ENCODE measurements around the gene TEK.
"Not testable (repeated sequence)": the region's sequence is repeated elsewhere in the genome, so short reads cannot be mapped to it uniquely, and the experiment has no call there.

TEK gene

DNA sequence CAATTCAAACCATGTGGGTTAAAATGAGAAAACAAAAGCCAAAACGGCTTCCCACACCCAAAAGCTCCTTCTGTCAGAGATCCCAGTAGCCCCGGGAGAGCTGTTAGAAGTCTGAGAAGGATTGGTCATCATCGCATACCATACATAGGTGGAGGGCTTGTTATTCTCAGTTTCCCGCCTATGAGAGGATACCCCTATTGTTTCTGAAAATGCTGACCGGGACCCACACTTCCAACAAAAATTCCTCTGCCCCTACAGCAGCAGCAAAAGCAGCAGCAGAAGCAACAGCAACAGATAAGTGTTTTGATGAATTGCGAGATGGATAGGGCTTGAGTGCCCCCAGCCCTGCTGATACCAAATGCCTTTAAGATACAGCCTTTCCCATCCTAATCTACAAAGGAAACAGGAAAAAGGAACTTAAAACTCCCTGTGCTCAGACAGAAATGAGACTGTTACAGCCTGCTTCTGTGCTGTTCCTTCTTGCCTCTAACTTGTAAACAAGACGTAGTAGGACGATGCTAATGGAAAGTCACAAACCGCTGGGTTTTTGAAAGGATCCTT, at the start of gene TEK:
TSS of gene TEK (plus strand) at position 245 of the 561 bp plus-strand sequence. CDS start 366 bp downstream, outside the sequence.
- no peak for DNase-seq (ENCODE audit: low spot score)

DNA sequence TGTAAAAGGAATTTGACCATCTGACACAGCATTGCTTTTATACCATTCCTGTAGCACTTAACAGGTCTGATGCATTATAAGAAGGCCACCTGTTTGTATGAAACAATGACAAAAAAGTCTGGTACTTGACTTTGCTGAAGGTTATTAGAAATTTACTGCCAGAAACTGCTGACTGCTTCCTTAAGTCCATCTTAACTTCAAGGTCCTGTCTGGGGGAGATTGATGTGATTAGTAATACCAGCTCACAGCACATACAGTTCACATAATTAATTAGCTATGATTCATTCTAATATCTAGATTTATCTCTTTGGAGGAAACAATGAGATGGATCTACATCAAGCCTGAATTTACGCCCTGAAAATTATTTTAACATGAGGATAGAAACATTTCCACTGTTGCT, 49.6 kb upstream of the TEK start:
- DNase-seq (ENCODE audit: low spot score): no peak

DNA sequence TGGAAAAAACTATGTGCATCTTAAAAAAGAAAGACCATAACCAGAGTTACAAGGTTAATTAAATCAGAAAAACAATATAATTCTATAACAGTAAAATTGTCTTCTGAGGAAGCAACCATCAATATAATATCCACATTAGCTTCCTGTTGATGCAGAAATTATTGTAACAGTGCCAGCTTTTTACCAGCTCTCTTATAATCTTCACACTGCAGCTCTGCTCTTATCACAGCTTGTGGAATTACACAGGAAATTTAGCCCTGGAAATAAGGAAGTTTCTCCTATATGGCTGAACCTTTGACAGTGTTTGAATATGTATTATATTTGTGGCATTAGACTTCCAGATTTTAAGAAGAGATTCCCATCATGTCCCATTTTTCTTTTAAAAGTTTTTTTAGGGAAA, 49.1 kb upstream of the TEK start:
- DNase-seq (ENCODE audit: low spot score): no peak

DNA sequence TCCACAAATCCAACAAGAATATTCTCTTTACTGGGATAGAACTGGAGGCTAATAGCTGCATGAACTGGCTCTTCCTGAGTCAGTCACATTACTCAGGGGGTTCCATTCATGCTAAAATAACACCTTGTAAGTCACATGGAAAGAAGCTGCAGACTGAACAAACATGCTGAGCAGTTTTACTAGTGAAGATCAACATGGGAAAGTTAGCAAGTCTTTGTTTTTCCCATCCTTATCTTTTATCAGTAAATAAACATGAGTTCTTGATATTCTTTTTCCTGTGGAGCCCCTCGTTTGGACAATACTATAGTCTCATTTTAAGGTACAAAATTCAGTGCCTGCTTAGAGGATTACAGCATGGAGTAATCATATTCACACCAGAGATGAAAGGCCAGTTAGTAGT, 43.7 kb upstream of the TEK start:
- no peak for DNase-seq (ENCODE audit: low spot score)

DNA sequence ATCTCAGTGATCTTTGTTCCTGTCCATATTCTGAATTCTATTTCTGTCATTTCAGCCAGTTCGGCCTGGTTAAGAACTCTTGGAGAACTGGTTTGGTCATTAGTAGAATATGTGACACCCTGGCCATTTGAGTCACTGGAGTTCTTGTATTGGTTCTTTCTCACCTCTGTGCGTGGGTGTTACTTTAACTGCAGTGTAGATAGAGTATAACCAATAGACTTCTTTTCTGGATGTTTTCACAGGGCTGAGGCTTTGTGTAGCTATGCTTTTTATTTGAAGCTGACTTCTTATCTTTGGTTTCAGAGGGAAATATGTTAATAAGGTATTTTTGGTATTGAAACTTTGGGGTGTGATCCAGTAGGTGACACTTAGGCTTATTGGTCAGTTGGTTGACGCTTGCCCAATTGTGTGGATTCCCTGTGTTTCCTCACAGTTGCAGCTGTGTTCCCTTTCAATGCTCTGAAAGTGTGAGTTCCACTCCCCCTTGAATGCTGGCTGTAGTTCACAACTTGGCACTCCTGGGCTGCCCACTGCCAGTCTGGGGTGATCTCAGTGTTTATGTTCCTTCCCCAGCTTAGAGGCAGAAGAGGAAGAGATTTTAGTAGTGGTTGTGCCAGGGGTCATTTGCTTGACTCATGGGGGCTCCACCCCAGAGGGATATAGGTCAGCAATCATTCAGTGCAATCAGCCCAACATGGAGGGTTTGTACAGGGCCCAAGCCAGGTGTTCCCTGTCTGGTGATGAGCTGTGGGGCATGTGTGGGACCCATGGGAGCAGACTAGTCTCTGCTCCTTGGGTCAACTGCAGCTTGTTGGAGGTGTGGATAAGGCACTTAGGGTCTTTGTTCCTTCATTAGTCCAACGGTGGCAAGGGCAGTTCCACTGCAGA, 34.9 kb upstream of the TEK start:
- DNase-seq (ENCODE audit: low spot score): no peak

DNA sequence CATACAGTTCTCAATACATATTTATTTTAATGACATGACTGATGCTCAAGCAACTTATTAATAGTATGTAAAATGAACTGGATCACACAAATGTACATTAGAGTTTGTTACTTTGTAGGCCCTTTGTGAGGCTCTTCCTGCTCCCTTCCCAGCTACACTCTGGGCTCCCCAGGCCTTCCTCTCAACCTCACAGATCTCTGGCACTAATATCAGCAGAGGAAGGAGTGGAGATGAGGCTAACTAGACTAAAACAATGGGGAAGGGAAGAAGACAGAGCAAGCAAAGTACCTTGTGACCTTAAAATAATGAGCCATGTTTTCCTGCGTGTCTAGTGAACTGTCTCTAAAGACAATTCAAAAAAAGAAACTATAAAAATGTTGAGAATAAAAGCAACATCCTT, 30.3 kb upstream of the TEK start:
- DNase-seq (ENCODE audit: low spot score): no peak

DNA sequence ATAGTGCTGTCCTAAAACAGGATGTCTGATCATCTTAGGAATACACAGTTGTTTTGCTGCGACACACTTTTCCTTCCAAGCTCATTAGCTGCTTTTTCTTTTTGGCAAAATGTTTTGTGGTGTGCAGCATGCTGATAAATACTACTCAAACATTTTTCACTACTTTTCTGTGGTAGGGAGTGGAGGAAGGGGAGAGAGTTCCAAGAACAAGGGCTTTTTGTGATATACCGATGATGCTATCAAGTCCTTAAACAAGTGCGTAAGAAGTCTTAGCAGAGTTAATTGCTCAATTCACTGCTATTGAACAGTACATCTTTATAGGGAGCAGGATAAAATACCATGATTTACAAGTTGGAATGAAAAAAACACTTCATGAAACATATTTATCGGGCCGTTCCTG, 23.6 kb upstream of the TEK start:
- DNase-seq (ENCODE audit: low spot score): no peak

DNA sequence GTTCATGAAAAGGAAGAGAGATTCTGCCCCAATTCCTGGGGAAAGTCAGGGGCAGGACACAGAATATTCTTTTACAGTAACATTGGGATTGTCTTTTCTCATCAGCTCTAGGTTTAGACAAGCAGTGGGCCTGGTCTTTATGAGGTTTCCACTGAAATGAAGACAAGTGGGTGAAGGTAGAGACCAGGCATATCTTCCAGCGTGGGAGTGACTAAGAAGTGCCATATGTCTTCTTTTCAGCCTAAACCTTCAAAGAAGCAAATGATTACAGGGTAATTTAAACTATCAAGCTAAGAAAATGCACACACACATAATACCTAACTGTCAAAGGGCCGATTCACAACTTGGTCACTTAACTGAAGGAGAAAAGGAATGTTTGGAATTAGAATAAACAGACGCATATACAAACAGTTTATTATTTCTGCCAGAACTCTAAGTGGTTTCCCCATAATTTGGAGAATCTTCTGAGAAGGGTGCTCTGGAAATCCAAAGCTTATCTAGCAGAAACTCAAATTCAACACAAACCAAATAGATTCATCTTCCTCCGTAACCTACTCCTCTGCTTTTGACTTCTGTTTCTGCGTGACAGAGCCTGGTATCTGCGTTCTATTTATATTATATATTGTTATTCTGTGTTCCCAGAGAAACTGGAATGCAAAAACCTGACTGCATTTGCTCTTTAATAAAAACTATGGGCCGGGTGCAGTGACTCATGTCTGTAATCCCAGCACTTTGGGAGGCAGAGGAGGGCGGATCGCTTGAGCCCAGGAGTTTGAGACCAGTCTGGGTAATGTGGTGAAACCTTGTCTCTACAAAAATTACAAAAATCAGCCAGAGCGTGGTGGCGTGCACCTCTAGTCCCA, 22.0 kb upstream of the TEK start:
- no peak for DNase-seq (ENCODE audit: low spot score)

DNA sequence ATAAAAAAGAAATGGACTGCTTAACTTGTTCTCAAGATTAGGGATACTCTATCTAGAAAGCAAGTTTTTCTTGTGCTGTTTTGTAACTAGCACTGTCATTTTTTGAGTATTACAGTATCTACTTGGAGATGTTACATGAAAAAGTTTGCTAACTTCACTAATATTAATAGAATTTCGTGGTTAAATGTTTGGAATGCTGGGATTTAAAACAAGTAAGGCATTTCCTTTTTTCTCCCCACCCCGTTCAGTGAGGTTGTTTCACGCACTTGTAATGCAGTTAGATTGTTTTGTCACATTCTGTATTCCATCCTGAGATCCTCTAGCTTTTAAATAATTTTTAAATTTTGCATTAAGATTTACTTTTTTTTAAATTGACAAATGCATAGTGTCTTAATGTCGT, 20.0 kb upstream of the TEK start:
- no peak for DNase-seq (ENCODE audit: low spot score)

DNA sequence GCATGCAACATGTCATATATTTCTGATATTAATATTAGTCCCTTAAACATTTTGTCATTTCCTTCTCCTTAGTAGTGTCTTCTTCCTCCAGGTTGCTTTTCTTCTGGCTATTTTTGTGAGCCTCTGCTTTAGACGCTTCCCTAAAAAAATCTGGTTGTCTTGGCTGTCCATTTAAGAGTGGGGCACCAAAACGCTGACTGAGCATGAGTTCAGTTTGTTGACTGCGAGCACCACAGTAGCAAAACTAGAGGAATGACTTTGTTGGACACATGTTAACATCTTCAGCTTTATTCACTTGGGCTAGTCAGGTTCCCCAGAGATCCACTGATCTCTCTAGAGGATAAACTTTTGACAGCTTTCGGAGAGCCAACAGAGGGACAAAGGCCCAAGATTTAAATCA, 19.3 kb upstream of the TEK start:
- no peak for DNase-seq (ENCODE audit: low spot score)

DNA sequence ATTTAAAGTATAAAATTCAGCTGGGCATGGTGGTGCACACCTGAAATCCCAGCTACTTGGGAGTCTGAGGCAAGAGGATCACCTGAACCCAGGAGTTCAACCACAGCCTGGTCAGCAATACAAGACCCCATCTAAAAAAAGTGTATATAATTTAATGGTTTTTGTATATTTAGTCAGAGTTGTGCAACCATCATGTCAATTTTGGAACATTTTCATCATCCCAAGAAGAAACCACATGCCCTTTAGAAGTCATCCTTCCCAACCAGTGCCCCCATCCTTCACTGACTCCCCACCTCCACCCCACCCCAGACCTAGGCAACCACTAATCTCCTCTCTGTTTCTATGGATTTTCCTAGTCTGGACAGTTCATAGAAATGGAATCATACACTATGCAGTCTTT, 18.8 kb upstream of the TEK start:
- DNase-seq (ENCODE audit: low spot score): no peak

DNA sequence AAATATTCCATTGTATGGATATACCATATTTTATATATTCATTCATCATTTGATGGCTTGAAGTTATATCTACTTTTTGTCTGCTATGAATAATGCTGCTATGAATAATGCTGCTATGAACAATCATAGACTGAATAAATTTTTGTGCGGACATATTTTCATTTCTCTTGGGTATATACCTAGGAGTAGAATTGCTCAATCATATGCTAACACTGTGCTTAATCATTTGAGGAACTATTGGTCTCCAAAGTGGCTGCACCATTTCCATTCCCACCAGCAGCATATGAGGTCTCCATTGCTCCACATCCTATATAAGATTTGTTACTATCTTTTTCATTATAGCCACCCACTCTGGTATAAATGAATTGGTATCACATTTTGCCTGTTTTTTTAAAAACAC, 18.3 kb upstream of the TEK start:
- DNase-seq (ENCODE audit: low spot score): no peak

DNA sequence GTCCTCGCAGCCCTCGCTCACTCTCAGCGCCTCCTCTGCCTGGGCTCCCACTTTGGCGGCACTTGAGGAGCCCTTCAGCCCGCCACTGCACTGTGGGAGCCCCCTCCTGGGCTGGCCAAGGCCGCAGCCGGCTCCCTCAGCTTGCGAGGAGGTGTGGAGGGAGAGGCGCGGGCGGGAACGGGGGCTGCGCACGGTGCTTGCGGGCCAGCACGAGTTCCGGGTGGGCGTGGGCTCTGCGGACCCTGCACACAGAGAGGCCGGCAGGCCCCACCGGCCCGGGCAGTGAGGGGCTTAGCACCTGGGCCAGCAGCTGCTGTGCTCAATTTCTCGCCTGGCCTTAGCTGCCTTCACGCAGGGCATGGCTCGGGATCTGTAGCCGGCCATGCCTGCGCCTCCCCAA, 16.5 kb upstream of the TEK start:
- not testable (repeated sequence) for DNase-seq (ENCODE audit: low spot score)

DNA sequence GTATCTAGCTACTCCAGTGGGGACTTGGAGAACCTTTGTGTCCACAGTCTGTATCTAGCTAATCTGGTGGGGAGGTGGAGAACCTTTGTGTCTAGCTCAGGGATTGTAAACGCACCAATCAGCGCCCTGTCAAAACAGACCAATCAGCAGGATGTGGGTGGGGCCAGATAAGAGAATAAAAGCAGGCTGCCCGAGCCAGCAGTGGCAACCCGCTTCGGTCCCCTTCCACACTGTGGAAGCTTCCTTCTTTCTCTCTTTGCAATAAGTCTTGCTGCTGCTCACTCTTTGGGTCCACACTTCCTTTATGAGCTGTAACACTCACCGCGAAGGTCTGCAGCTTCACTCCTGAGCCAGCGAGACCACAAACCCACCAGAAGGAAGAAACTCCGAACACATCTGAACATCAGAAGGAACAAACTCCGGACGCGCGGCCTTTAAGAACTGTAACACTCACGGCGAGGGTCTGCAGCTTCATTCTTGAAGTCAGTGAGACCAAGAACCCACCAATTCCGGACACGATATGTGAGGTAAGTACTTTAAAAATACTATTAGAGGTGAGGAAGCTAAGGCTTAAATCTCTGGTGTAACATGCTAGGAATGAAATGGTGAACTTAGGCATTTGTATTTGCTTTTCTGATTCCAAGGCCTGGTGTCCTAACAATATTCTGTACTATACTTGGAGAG, 15.5 kb upstream of the TEK start:
- not testable (repeated sequence) for DNase-seq (ENCODE audit: low spot score)

DNA sequence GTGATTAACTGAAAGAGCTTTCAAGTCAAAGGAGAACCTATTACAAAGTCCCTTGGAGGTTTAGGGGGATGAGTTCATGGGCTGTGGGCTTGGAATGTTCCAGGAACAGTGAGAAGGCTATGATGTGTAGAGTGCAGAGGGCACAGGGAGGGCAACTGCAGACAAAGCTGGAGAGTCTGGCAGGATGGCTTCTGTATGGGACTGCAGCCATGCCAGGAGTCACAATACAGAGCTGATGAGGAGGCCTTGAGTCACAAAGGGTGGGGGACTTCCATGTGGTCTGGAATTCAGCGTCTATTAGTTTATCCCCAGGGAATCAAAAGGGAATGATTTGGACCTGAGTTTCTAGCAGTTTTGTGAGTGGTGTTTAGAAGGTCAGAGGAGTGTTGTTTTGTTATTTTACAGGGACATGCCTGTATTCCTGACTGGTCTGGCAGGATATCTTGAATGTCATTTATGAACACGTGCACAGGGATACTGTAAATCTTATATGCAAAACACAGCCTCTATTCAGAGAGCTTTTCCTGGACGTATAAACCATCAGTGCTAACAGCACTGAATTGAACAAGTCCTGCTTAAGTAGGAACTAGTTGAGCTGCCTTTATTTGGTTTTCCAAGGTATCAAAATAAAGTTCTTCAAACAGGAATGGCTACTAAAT, 14.3 kb upstream of the TEK start:
- DNase-seq (ENCODE audit: low spot score): no peak

DNA sequence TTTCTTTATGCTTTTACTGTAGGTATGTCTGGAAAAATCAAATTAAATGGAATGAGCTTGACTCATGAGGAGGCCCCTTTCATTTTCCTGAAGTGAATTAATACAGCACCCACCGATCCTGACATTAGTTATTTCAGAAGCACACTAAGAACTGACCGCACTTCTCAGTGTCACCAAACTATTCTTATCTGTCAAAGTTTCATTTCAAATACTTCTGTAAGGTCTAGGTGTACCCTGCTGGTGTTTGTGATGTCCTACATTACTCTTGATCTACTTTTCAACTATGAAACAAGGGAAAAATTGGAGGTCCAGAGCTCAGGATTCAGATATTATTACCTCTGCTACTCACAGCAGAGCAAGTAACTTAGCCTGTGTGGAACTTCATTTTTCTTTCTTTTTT, 1.8 kb upstream of the TEK start:
- DNase-seq (ENCODE audit: low spot score): no peak

DNA sequence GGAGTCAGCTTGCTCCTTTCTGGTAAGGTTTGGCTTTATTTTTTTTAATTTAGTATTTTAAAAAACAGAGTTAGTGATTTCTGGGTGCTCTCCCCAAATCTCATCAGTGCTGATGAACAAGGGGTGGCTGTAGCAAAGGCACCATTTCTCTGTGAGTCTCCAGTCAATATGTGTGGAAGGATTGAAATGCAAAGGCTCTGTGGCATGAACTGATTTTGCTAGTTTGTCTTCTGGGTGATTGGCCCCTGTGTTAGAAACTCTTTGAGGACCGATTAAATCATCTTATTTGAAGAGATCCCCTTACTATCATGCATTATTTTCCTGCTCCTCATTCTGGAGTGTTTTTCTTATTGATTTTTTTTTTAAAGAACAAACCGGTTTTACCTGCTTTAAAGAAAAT, 596 bp downstream of the TEK start:
- no peak for DNase-seq (ENCODE audit: low spot score)

DNA sequence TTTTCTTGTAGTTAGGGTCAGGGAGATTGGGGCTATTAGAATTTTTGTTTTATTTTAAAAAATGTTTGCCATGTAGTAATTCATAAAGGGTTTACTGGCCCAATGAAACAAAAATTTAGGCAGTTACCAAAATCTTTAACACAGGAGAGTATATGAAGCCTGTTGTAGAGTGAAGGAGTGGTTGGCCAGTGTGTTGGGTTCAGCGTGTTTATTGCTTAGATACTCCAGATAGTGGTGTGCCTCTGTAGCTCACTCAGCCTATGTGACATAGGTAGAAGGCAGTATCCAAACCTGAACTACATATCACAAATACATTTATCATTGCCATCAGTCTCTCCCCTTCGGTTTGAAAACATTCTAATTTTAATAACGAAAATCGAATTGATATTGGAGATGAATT, 1.2 kb downstream of the TEK start:
- no peak for DNase-seq (ENCODE audit: low spot score)

DNA sequence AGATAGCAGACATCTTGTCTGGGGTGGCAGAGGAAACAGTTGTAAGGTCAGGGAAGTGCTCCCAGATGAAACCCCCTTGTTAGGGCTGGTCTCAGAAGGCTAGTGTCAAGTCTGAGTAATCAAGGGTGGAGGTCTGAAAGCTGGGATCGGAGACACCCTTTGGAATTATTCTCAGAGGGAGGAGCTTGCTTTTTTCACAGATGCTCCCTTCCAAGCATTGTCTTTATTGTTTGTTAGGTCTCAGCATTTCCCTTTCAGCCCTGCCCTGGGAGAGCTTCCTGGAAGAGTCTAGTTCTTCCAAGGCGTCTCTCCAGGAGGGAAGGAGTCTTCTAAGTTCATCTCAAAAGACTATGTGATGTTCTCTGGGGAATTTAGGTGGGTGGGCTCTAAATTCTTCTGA, 3.2 kb downstream of the TEK start:
- no peak for DNase-seq (ENCODE audit: low spot score)

DNA sequence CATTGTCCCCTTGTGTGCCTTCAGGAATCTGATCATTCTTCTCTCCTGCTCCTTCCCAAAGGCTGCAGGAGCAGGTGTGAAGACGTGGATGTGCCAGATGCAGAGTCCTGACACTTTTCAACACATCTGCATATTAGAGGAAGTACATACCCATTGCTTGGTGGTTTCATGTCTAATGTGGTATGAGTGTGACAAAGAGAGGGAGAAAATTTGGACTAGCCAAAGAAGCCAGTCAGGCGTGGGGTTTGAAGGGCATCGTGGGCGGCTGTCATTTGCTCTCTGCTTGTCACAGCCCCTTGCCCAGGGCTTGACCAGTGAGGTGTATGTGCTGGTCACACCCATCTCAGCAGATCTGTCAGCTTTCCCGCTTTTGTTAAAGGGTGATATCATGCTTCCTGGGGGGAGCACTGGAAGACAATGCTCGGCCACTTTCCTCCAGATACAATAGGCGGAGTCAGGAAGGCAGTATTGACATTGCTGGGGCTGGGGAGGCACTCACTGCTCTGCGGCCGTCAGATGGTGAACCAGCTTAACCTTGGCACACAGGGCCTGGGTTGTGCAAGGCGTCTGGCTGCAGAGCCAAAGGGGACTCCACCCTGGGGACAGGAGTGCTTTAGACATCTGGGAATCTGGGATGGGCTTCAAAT, 8.6 kb downstream of the TEK start:
- DNase-seq (ENCODE audit: low spot score): no peak

DNA sequence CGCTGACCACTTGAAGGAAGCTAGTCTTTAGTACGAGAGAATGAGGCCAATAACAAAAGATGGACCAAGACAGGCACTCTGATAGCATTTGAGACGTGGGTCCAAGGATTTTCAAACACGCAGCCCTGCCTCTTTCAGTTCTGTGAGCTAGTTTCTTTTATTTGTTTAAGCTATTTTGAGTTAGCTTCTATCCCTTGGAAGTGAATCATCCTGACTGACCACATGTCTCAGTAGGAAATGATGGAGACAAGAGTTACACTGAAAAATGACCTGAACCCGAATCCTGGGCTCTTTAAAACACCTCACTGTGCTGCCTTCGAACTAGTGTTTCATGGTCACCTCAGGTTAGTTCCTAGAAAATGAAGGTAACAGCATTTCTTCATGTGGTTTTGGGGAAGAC, 9.9 kb downstream of the TEK start:
- no peak for DNase-seq (ENCODE audit: low spot score)

Data from activated CD4-positive, alpha-beta T cell treated with anti-CD3 and anti-CD28 coated beads, Interleukin-2, Interleukin-4, amounts not matched to agents 100 ng/mL and 50 ng/mL, durations not matched to agents 16 hours and 8 hours (primary cell).